ENCODE measurements around the gene ARHGAP31.

DNA sequence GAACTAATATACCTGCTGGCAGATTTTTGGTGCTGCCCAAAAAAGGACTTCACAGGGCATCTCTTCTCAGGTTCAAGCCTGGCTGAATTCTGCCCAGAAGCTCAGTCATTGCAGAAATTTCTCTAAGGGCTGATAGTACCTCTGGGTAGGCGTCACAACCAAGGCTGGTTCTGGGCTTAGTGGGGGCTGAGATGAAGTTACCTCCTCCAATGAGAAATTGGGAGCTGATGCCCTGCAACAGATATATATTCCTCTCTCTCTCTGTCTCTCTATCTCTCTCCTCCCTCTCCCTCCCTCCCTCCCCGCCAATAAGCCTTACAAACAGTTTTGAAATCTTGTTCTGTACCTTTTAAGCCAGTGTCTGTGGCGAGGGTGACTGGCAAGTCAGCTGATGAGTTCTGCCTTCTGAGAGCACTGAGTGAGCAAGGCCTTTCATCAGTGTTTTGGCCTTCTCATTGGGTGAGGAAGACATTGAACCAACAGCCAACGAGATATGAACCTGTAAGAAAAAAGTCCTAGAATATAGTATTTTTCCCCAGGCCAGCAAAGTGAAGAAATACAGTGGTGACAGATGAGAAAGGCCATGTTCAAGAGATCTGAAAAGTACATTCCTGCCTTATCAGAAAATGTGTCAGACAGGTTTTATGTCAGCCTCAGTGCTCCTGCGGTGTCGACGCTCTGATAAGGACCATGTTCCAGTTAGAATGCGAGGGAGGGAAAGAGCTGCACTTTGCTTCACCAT, 123.8 kb downstream of the ARHGAP31 start:
- TF ChIP-seq EZH2 (IDR thresholded peaks at IDR 0.05; ENCODE audit: insufficient read depth, poor library complexity, severe bottlenecking), result no peak
- no peak for TF ChIP-seq EZH2phosphoT487 (IDR thresholded peaks at IDR 0.05; ENCODE audit: insufficient read depth, low read depth)

Data from GM23248 (cell line).